RWPE1 (cell line): ENCODE measurements around the gene SLC25A11.

Source experiments
- CTCF ChIA-PET: fragments of 350-600 bp; sonication (Branson Sonifier 250); formaldehyde crosslinking; extraction: SDS; loops from one replicate; lab custom pipeline; 2021; lab: Yijun Ruan, JAX
- POLR2A ChIA-PET: fragments of 400-600 bp; formaldehyde crosslinking; extraction: SDS; loops from one replicate; lab custom pipeline; 2020; ENCODE audit warnings: antibody characterized with exemption; ENCODE audit not compliant: low non-redundant PET; lab: Yijun Ruan, JAX
- DNase-seq: peaks from one replicate; pipeline ENCODE4 v3.0.0; 2012; ENCODE audit warnings: low spot score
- H3K27ac ChIP-seq: fragments of 450-650 bp; 2 replicates; pipeline ENCODE4 v1.5.1; 2017
- CTCF ChIP-seq: fragments of 450-650 bp; conservative IDR thresholded peaks from 2 replicates; pipeline ENCODE4 v1.5.1; 2017; ENCODE audit warnings: low read depth, mild to moderate bottlenecking

The SLC25A11 gene

GRCh38 chr17:4958102-4958501 lies 18.3 kb upstream of the SLC25A11 start:
- peak overlapping the region; percentile 37 for H3K27ac ChIP-seq
- no peak for TF ChIP-seq CTCF
- DNase-seq = no peak
- ChIA-PET POLR2A (no interaction called here), CTCF (interaction anchor here (0.6 kb wide), 1 partner anchor 32 kb away, joined by 4 read pairs; no protein-coding TSS in a partner anchor)

- ChIA-PET POLR2A (interaction anchor here (0.7 kb wide), 1 partner anchor 10 kb away, joined by 3 read pairs; no protein-coding TSS in a partner anchor), CTCF (interaction anchor here (0.6 kb wide), 1 partner anchor 39 kb away, joined by 3 read pairs; no protein-coding TSS in a partner anchor)
- H3K27ac ChIP-seq = peak overlapping the region; percentile 37; the same call in 1 of the 2 replicates
- no peak for DNase-seq
- no peak for TF ChIP-seq CTCF
Observed at GRCh38 chr17:4956493-4957061, 16.7 kb upstream of the SLC25A11 start.

GRCh38 chr17:4955091-4955490 lies 15.2 kb upstream of the SLC25A11 start:
- DNase-seq = no peak
- CTCF ChIA-PET = no interaction called here
- POLR2A ChIA-PET = interaction anchor here (0.8 kb wide), 1 partner anchor 43 kb away, joined by 5 read pairs; the partner anchor contains the start of gene KIF1C
- no peak for TF ChIP-seq CTCF
- no peak overlapping the region for H3K27ac ChIP-seq

GRCh38 chr17:4953451-4953961 lies 13.7 kb upstream of the SLC25A11 start:
- DNase-seq = no peak
- ChIA-PET POLR2A (no interaction called here), CTCF (interaction anchor here (1.1 kb wide), 1 partner anchor 34 kb away, joined by 4 read pairs; the partner anchor contains the start of gene CAMTA2)
- H3K27ac ChIP-seq = peak overlapping the region; percentile 100
- no peak for TF ChIP-seq CTCF

- ChIA-PET POLR2A (interaction anchor here (0.6 to 1.8 kb wide), 2 partner anchors 14 to 16 kb away, joined by 4 to 5 read pairs; partner anchors contain the start of gene SPAG7), CTCF (interaction anchor here (1.5 kb wide), 1 partner anchor 36 kb away, joined by 3 read pairs; the partner anchor contains the start of gene CAMTA2)
- no peak for DNase-seq
- no peak for TF ChIP-seq CTCF
- peak overlapping the region; percentile 100 for H3K27ac ChIP-seq
Observed at GRCh38 chr17:4951486-4951885, 11.6 kb upstream of the SLC25A11 start.

GRCh38 chr17:4950746-4951204 lies 10.9 kb upstream of the SLC25A11 start, which contains the start of gene ENO3:
Gene ENO3 (plus strand): TSS chr17:4951119. CDS start chr17:4951830, 711 bp downstream.
- no peak for TF ChIP-seq CTCF
- DNase-seq = no peak
- H3K27ac ChIP-seq = peak within 1 kb of the TSS; percentile 100
- CTCF ChIA-PET = interaction anchor here (1.5 kb wide), 1 partner anchor 37 kb away, joined by 3 read pairs; the partner anchor contains the start of gene CAMTA2
- POLR2A ChIA-PET = interaction anchor here (1.8 kb wide), 1 partner anchor 17 kb away, joined by 5 read pairs; the partner anchor contains the start of gene SPAG7
